PC-9 (cell line): Measurements from ENCODE around the gene CR1.

ENCODE experiments used
- EZH2 ChIP-seq: fragments of 200-600 bp; sonication (generic); IDR thresholded peaks from 2 replicates; pipeline ENCODE4 v1.8.0; 2017; ENCODE audit warnings: antibody characterized with exemption, low read depth
- TF ChIP-seq, protein P1 (sequence below): fragments of 200-600 bp; sonication (generic); conservative IDR thresholded peaks from 2 replicates; pipeline ENCODE4 v1.6.1; 2017; ENCODE audit warnings: mixed run types, antibody characterized with exemption, mild to moderate bottlenecking, moderate library complexity

- TF ChIP-seq, protein P1, sequence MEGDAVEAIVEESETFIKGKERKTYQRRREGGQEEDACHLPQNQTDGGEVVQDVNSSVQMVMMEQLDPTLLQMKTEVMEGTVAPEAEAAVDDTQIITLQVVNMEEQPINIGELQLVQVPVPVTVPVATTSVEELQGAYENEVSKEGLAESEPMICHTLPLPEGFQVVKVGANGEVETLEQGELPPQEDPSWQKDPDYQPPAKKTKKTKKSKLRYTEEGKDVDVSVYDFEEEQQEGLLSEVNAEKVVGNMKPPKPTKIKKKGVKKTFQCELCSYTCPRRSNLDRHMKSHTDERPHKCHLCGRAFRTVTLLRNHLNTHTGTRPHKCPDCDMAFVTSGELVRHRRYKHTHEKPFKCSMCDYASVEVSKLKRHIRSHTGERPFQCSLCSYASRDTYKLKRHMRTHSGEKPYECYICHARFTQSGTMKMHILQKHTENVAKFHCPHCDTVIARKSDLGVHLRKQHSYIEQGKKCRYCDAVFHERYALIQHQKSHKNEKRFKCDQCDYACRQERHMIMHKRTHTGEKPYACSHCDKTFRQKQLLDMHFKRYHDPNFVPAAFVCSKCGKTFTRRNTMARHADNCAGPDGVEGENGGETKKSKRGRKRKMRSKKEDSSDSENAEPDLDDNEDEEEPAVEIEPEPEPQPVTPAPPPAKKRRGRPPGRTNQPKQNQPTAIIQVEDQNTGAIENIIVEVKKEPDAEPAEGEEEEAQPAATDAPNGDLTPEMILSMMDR = no peak
- no peak for TF ChIP-seq EZH2
Observed at GRCh38 chr1:207603777-207604176, 107.8 kb downstream of the CR1 start.
